Fibroblast of lung (primary cell): ENCODE results near the gene UBB. TPM values are rescaled to one million over a fixed set of nuclear protein-coding genes. Genes with fewer than 3 reads are reported as not detected.
A peak's percentile ranks its signal among the peaks of the same experiment; 100 is the strongest.

Source experiments
- DNase-seq, 2 donors: peaks; one replicate each; pipeline versions ENCODE4 v3.0.0 to v3.0.0-alpha.2; 2010; ENCODE audit warnings: low read depth in 2 of 2
- H2AFZ ChIP-seq: 2 replicates; pipeline ENCODE4 v1.5.1; 2012; ENCODE audit warnings: low read length, control low read depth, inconsistent platforms
- H3K27ac ChIP-seq: 2 replicates; pipeline ENCODE4 v1.5.1; 2011; ENCODE audit warnings: low read length, control low read depth; ENCODE audit not compliant: insufficient read depth
- H3K27me3 ChIP-seq: 2 replicates; pipeline ENCODE4 v1.5.1; 2011; ENCODE audit warnings: mild to moderate bottlenecking, low read length; ENCODE audit not compliant: control insufficient read depth, insufficient read depth
- H3K36me3 ChIP-seq: 2 replicates; pipeline ENCODE4 v1.5.1; 2011; ENCODE audit warnings: low read length; ENCODE audit not compliant: control insufficient read depth, insufficient read depth
- H3K4me1 ChIP-seq: 2 replicates; pipeline ENCODE4 v1.5.1; 2011; ENCODE audit warnings: low read length; ENCODE audit not compliant: control insufficient read depth, insufficient read depth; ENCODE audit errors: extremely low read depth
- H3K4me2 ChIP-seq: 2 replicates; pipeline ENCODE4 v1.5.1; 2011; ENCODE audit warnings: low read length, control low read depth; ENCODE audit not compliant: insufficient read depth; ENCODE audit errors: extremely low read depth
- H3K4me3 ChIP-seq, 4 experiments: fragments of 200-600 bp in 1 of 4; sonication (generic) in 1 of 4; replicated peaks in 1 of 4; 2 replicates each; pipeline ENCODE4 v1.5.1; 2011 to 2016; ENCODE audit warnings: low read length in 4 of 4, low read depth in 3 of 4, mild to moderate bottlenecking in 3 of 4, control low read depth in 2 of 4, inconsistent platforms in 1 of 4, mixed read lengths in 1 of 4; ENCODE audit not compliant: insufficient read depth in 1 of 4; ENCODE audit errors: control extremely low read depth in 1 of 4
- H3K79me2 ChIP-seq: 2 replicates; pipeline ENCODE4 v1.5.1; 2012; ENCODE audit warnings: mild to moderate bottlenecking, low read length, inconsistent platforms; ENCODE audit not compliant: control insufficient read depth, insufficient read depth
- H3K9ac ChIP-seq: 2 replicates; pipeline ENCODE4 v1.5.1; 2011; ENCODE audit warnings: mild to moderate bottlenecking, low read length, control low read depth; ENCODE audit not compliant: insufficient read depth
- H3K9me3 ChIP-seq: 2 replicates; pipeline ENCODE4 v1.5.1; 2012; ENCODE audit warnings: low read depth, low read length; ENCODE audit not compliant: control insufficient read depth, insufficient read depth
- H4K20me1 ChIP-seq: 2 replicates; pipeline ENCODE4 v1.5.1; 2011; ENCODE audit warnings: low read length; ENCODE audit not compliant: control insufficient read depth, insufficient read depth; ENCODE audit errors: extremely low read depth
- EZH2 ChIP-seq: IDR thresholded peaks from 2 replicates; pipeline ENCODE4 v1.5.1; 2012; ENCODE audit warnings: low read length, control low read depth, mild to moderate bottlenecking; ENCODE audit errors: missing control alignments
- polyA plus RNA-seq, 2 donors: library from polyadenylated mRNA; depleted of rRNA in 1 of 2; stranded (reverse) in 1 of 2; unstranded in 1 of 2; fragments of >200 nt; gene quantifications; 2 replicates each; pipeline ENCODE4 v1.2.1, GENCODE V29; 2011 to 2012; ENCODE audit warnings: missing spikeins in 1 of 2
- total RNA-seq: library from RNA; depleted of rRNA; stranded (reverse); fragments of >200 nt; gene quantifications from 2 replicates; pipeline ENCODE4 v1.2.1, GENCODE V29; 2014
- TF ChIP-seq, protein P1 (sequence below), 2 donors: IDR thresholded peaks in 1 of 2; conservative IDR thresholded peaks in 1 of 2; 1 replicate in 1 of 2; 2 replicates in 1 of 2; pipeline ENCODE4 v1.5.1; 2011 to 2012; ENCODE audit warnings: low read length in 2 of 2, control low read depth in 1 of 2, inconsistent platforms in 1 of 2, low read depth in 1 of 2, mild to moderate bottlenecking in 1 of 2

UBB gene
- total and polyA plus RNA-seq, 2 donors (not counting 1 experiment from before 2014, with no cell fraction given): 1,190 to 3,188 TPM

DNA sequence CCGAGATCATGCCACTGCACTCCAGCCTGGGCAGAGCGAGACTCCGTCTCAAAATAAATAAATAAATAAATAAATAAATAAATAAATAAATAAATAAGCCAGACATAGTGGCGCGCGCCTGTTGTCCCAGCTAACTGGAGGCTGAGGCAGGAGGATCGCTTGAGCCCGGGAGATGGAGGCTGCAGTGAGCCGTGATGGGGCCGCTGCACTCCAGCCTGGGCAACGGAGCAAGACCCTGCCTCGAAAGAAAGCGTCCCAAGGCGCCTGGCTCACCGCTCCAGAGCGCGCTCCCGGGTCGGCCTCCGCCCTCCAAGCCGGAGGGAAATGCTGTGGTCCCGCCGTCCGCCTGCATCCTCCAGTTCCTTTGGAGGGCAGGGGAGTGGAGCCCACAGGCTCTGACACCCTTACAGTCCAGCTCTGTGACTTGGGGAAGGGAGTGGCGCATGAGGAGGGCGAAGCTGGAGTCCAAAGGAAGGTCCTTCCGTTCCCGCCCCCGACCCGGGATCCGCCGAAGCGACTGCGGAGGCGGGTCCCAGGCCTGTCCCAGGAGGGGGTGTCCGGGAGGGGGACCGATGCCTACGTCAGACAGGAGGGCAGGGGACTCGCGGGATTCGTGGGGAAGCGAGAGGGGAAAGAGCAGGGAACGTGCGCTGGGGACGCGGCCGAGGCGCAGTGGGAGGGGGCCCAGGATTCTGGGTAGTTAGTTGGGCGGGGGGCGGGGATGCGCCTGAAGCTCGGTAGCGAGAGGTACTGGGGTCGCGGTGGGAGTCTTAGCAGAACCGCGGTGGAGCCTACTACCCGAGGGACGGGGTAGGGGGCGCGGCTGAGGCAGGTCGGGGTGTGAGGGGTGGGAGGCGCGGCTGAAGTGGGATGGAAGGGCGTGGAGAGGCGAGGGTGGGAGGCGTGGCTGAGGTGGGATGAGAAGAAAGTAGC, 26.1 kb downstream of the UBB start:
- H3K4me3 ChIP-seq: peak overlapping the region; percentile 39 to 65 (median 49)
- H4K20me1 ChIP-seq: no peaks in the 10 kb centered on the region
- peak in 1 of 2 donors; percentile 37 for DNase-seq

DNA sequence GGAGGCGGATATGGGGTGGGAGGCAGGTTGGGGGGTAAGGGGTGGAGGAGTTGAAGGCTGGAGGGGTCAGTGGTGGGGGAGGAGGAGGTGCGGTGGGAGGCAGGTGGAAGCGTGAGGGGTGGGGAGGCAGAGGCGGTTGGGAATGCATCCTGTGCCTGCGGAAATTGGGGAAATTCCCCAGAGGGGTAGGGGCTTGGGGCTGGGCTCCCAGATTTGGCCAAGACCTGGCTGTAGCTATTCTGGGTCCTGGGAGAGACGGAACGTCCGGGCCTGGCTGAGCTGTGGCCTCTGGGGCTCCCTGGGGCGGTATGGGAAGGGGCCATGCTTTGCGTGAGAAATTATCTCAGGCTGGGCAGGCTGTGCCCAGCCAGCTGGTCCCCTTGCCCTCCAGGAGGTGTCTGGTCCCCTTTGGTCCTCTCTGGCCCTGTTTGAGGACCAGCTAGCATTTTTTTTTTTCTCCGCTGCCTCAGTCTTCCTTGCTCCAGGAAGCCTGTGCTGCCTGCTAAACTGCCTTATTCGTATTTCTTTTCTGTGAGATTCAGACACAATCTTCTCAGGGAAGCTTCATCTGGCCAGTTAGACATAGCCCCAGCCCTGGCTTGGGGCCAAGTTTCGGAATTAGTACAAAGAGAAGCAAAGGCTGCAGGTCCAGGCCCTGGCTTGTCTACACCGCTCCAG, 27.2 kb downstream of the UBB start:
- H3K9me3 ChIP-seq: no peaks in the 10 kb centered on the region
- no peaks in the 10 kb centered on the region for H3K79me2 ChIP-seq
- H3K4me2 ChIP-seq: no peak overlapping the region
- no peak overlapping the region for H3K27ac ChIP-seq
- TF ChIP-seq, protein P1, sequence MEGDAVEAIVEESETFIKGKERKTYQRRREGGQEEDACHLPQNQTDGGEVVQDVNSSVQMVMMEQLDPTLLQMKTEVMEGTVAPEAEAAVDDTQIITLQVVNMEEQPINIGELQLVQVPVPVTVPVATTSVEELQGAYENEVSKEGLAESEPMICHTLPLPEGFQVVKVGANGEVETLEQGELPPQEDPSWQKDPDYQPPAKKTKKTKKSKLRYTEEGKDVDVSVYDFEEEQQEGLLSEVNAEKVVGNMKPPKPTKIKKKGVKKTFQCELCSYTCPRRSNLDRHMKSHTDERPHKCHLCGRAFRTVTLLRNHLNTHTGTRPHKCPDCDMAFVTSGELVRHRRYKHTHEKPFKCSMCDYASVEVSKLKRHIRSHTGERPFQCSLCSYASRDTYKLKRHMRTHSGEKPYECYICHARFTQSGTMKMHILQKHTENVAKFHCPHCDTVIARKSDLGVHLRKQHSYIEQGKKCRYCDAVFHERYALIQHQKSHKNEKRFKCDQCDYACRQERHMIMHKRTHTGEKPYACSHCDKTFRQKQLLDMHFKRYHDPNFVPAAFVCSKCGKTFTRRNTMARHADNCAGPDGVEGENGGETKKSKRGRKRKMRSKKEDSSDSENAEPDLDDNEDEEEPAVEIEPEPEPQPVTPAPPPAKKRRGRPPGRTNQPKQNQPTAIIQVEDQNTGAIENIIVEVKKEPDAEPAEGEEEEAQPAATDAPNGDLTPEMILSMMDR (conservative IDR thresholded peaks at IDR 0.05 in 1 of 2, IDR thresholded peaks at IDR 0.05 in 1 of 2; ENCODE audit: low read depth in 1 of 2, low read length in 2 of 2): no peak
- TF ChIP-seq EZH2: no peak
- H3K9ac ChIP-seq: no peak overlapping the region
- H4K20me1 ChIP-seq: no peaks in the 10 kb centered on the region
- no peak overlapping the region for H2AFZ ChIP-seq
- no peaks in the 10 kb centered on the region for H3K36me3 ChIP-seq
- DNase-seq: peak; percentile 43 to 58
- no peak overlapping the region for H3K4me3 ChIP-seq
- H3K27me3 ChIP-seq: no peaks in the 10 kb centered on the region
- no peaks in the 10 kb centered on the region for H3K4me1 ChIP-seq

More for the DNA sequence above, 26.1 kb downstream of the UBB start:
- Histone ChIP-seq H3K9ac (peak overlapping the region; percentile 51), H2AFZ (peak overlapping the region; percentile 87), H3K36me3 (no peaks in the 10 kb centered on the region), H3K4me2 (peak overlapping the region; percentile 94), H3K79me2 (no peaks in the 10 kb centered on the region), H3K27ac (no peak overlapping the region), H3K4me1 (no peaks in the 10 kb centered on the region), H3K9me3 (no peaks in the 10 kb centered on the region), H3K27me3 (no peaks in the 10 kb centered on the region)
- TF ChIP-seq, protein P1 (conservative IDR thresholded peaks at IDR 0.05 in 1 of 2, IDR thresholded peaks at IDR 0.05 in 1 of 2; ENCODE audit: low read depth in 1 of 2, low read length in 2 of 2): no peak
- TF ChIP-seq EZH2: no peak
